Effector memory CD4-positive, alpha-beta T cell (primary cell): ENCODE measurements around the gene CRP.

Source experiments
- DNase-seq, 3 donors: peaks; one replicate each; pipeline ENCODE4 v3.0.0-alpha.2; 2020
- H3K27ac ChIP-seq: 2 replicates; pipeline ENCODE4 v1.7.0; 2013; ENCODE audit warnings: mild to moderate bottlenecking, low read length, moderate library complexity; ENCODE audit not compliant: insufficient read depth, poor library complexity, severe bottlenecking
- H3K27me3 ChIP-seq: replicated peaks from 2 replicates; pipeline ENCODE4 v1.7.0; 2013; ENCODE audit warnings: mild to moderate bottlenecking, low read length; ENCODE audit not compliant: insufficient read depth, control insufficient read depth, poor library complexity, severe bottlenecking
- H3K36me3 ChIP-seq: 2 replicates; pipeline ENCODE4 v1.7.0; 2013; ENCODE audit warnings: mild to moderate bottlenecking, low read length, moderate library complexity; ENCODE audit not compliant: control insufficient read depth, insufficient read depth
- H3K4me1 ChIP-seq: 2 replicates; pipeline ENCODE4 v1.7.0; 2013; ENCODE audit warnings: low read length, mild to moderate bottlenecking; ENCODE audit not compliant: control insufficient read depth, insufficient read depth, poor library complexity, severe bottlenecking
- H3K4me3 ChIP-seq: 2 replicates; pipeline ENCODE4 v1.7.0; 2013; ENCODE audit warnings: low read length, low read depth, mild to moderate bottlenecking; ENCODE audit not compliant: insufficient read depth, poor library complexity, severe bottlenecking
- H3K9me3 ChIP-seq: 2 replicates; pipeline ENCODE4 v1.7.0; 2013; ENCODE audit warnings: mild to moderate bottlenecking, low read length, moderate library complexity; ENCODE audit not compliant: control insufficient read depth
- total RNA-seq, 3 donors: gene quantifications; one replicate each; lab custom pipeline; 2026; lab: John Stamatoyannopoulos, UW

CRP gene, protein sequence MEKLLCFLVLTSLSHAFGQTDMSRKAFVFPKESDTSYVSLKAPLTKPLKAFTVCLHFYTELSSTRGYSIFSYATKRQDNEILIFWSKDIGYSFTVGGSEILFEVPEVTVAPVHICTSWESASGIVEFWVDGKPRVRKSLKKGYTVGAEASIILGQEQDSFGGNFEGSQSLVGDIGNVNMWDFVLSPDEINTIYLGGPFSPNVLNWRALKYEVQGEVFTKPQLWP
- total RNA-seq = 0 reads per million in 3 donors

GRCh38 chr1:159714529-159714928 lies at the start of gene CRP:
CRP (minus strand) TSS chr1:159714589; CDS start chr1:159714485, 104 bp downstream.
- DNase-seq = no peak
- H3K9me3 ChIP-seq = no peaks in the 10 kb centered on the region

GRCh38 chr1:159763686-159764085 lies 49.3 kb upstream of the CRP start:
- H3K36me3 ChIP-seq = no peaks in the 10 kb centered on the region
- no peaks in the 10 kb centered on the region for H3K9me3 ChIP-seq
- no peak overlapping the region for H3K27ac ChIP-seq
- no peak overlapping the region for H3K4me3 ChIP-seq
- no peaks in the 10 kb centered on the region for H3K27me3 ChIP-seq
- H3K4me1 ChIP-seq = no peaks in the 10 kb centered on the region
- no peak for DNase-seq

More at GRCh38 chr1:159714529-159714928, at the start of gene CRP:
- no peaks in the 10 kb centered on the region for H3K27me3 ChIP-seq
- H3K27ac ChIP-seq = no peak within 1 kb of the TSS
- no peak within 1 kb of the TSS for H3K4me3 ChIP-seq
- H3K36me3 ChIP-seq = no peaks in the 10 kb centered on the region
- H3K4me1 ChIP-seq = no peaks in the 10 kb centered on the region

DNA sequence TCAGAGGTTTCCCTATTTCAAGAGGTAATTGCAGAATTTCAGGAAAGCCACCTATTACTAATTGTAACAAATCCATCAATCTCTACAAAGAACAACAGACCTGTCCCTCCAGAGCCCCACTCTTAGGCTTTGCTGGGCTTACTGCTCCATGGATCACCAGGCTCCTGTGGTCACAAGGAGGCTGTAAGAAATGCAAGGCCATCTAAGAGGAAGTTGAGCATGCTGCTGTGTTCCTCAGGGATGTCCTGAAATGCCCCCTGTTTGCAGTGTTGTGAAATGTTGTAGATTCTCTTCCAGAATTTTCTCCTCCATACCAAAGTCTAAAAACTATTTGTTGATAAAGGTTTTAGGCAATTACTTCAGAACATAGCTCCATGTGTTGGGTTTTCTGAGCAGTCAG lies 42.0 kb upstream of the CRP start:
- H3K4me1 ChIP-seq = no peaks in the 10 kb centered on the region
- no peak overlapping the region for H3K4me3 ChIP-seq
- H3K27ac ChIP-seq = no peak overlapping the region
- DNase-seq = no peak
- H3K36me3 ChIP-seq = no peaks in the 10 kb centered on the region
- no peaks in the 10 kb centered on the region for H3K9me3 ChIP-seq
- peaks cover 2% of the 10 kb centered on the region for H3K27me3 ChIP-seq

GRCh38 chr1:159755451-159756007 lies 41.1 kb upstream of the CRP start:
- no peak overlapping the region for H3K27ac ChIP-seq
- H3K9me3 ChIP-seq = no peaks in the 10 kb centered on the region
- H3K36me3 ChIP-seq = no peaks in the 10 kb centered on the region
- H3K27me3 ChIP-seq = peaks cover 2% of the 10 kb centered on the region
- DNase-seq = no peak
- H3K4me1 ChIP-seq = no peaks in the 10 kb centered on the region
- no peak overlapping the region for H3K4me3 ChIP-seq

GRCh38 chr1:159753386-159753785 lies 39.0 kb upstream of the CRP start:
- Histone ChIP-seq H3K4me3 (no peak overlapping the region), H3K4me1 (no peaks in the 10 kb centered on the region), H3K9me3 (no peaks in the 10 kb centered on the region), H3K27me3 (peaks cover 2% of the 10 kb centered on the region), H3K36me3 (no peaks in the 10 kb centered on the region), H3K27ac (no peak overlapping the region)
- DNase-seq = no peak

DNA sequence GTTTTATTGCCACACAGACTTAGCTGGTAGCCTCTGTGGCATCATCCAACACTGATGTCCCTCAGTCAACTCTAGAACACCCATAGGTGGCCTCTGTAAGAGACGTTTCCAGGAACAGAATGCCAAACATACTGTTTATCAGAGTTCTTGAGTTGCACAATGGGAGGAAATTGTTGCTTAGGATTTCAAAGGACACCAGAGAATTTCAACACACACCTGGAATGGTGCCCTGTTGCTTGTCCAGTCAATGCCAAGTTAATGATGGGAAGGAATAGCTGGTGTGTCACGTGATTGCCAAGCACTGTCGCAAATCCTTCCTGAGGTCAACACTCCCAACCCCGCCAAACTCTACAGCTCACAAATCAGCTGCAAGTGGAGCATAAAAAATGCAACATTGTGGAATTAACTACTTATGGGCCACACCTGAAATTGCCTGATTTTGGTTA lies 37.8 kb upstream of the CRP start:
- DNase-seq = no peak
- H3K36me3 ChIP-seq = no peaks in the 10 kb centered on the region
- no peaks in the 10 kb centered on the region for H3K4me1 ChIP-seq
- H3K9me3 ChIP-seq = no peaks in the 10 kb centered on the region
- no peak overlapping the region for H3K27ac ChIP-seq
- no peak overlapping the region for H3K4me3 ChIP-seq
- H3K27me3 ChIP-seq = peaks cover 2% of the 10 kb centered on the region

GRCh38 chr1:159751031-159751430 lies 36.6 kb upstream of the CRP start:
- Histone ChIP-seq H3K27ac (no peak overlapping the region), H3K4me3 (no peak overlapping the region), H3K9me3 (no peaks in the 10 kb centered on the region), H3K4me1 (no peaks in the 10 kb centered on the region), H3K27me3 (peaks cover 7% of the 10 kb centered on the region), H3K36me3 (no peaks in the 10 kb centered on the region)
- no peak for DNase-seq

- no peaks in the 10 kb centered on the region for H3K36me3 ChIP-seq
- H3K27ac ChIP-seq = no peak overlapping the region
- DNase-seq = no peak
- H3K27me3 ChIP-seq = peaks cover 7% of the 10 kb centered on the region
- H3K4me1 ChIP-seq = no peaks in the 10 kb centered on the region
- no peak overlapping the region for H3K4me3 ChIP-seq
- H3K9me3 ChIP-seq = no peaks in the 10 kb centered on the region
Measured at GRCh38 chr1:159750621-159751020, 36.2 kb upstream of the CRP start.

DNA sequence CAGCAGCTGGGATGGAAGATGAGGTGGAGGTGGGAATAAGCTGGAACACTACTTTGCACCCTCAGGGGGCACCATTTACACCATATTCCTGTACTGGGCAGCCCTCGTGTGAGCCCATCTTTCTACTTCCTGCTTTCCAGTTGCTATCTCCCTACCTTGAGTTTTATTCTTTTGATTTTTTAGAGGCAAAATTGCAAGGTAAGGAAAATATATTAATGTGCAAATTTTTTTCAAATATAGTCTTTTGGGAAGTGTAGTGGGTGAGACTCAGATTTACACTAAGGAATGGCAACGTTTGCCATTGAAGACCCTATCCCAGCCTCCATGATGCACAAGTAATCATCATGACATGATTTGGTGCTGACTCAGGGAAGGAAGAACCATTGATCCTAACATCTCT lies 35.2 kb upstream of the CRP start:
- Histone ChIP-seq H3K36me3 (no peaks in the 10 kb centered on the region), H3K9me3 (no peaks in the 10 kb centered on the region), H3K4me3 (no peak overlapping the region), H3K27me3 (peaks cover 7% of the 10 kb centered on the region), H3K27ac (no peak overlapping the region), H3K4me1 (no peaks in the 10 kb centered on the region)
- DNase-seq = no peak

GRCh38 chr1:159748370-159748769 lies 34.0 kb upstream of the CRP start:
- no peak for DNase-seq
- H3K4me3 ChIP-seq = no peak overlapping the region
- H3K27me3 ChIP-seq = peaks cover 7% of the 10 kb centered on the region
- H3K9me3 ChIP-seq = no peaks in the 10 kb centered on the region
- H3K36me3 ChIP-seq = no peaks in the 10 kb centered on the region
- H3K27ac ChIP-seq = no peak overlapping the region
- no peaks in the 10 kb centered on the region for H3K4me1 ChIP-seq
